A673 (cell line): Measurements from ENCODE around the gene GBE1. TPM values are rescaled to one million over a fixed set of nuclear protein-coding genes. Genes with fewer than 3 reads are reported as not detected.

ENCODE experiments used
- BruUV-seq: library from RNA; stranded (reverse); fragments of 400-500 nt; replicated peaks from 2 replicates; lab custom pipeline; 2021; lab: Mats Ljungman, UMichigan
- CTCF ChIA-PET: fragments of 300-600 bp; sonication (Branson Sonifier 250); formaldehyde crosslinking; loops from one replicate; lab custom pipeline; 2022; ENCODE audit warnings: antibody characterized with exemption; lab: Charles Lee
- POLR2A ChIA-PET: fragments of 300-600 bp; sonication (Branson Sonifier 250); formaldehyde crosslinking; loops from one replicate; lab custom pipeline; 2022; ENCODE audit warnings: antibody characterized with exemption; ENCODE audit not compliant: low non-redundant PET; lab: Charles Lee
- DNase-seq: peaks from one replicate; pipeline ENCODE4 v3.0.0-alpha.2; 2015; ENCODE audit warnings: low spot score
- H3K27ac ChIP-seq: fragments of 200-600 bp; sonication (generic); 2 replicates; pipeline ENCODE4 v1.5.1; 2016; ENCODE audit warnings: mixed run types, low read depth, mild to moderate bottlenecking, mixed read lengths, antibody characterized with exemption, low read length; ENCODE audit not compliant: poor library complexity, severe bottlenecking
- H3K27me3 ChIP-seq: fragments of 200-600 bp; sonication (generic); replicated peaks from 2 replicates; pipeline ENCODE4 v1.6.1; 2017; ENCODE audit warnings: mixed run types, low read depth, mild to moderate bottlenecking, mixed read lengths, antibody characterized with exemption, low read length; ENCODE audit not compliant: insufficient read depth, poor library complexity
- H3K36me3 ChIP-seq: fragments of 200-600 bp; sonication (generic); 2 replicates; pipeline ENCODE4 v1.6.1; 2016; ENCODE audit warnings: mixed run types, mild to moderate bottlenecking, mixed read lengths, antibody characterized with exemption, low read length; ENCODE audit not compliant: insufficient read depth, poor library complexity, severe bottlenecking
- H3K4me1 ChIP-seq: fragments of 200-600 bp; sonication (generic); 2 replicates; pipeline ENCODE4 v1.6.1; 2017; ENCODE audit warnings: mixed run types, mild to moderate bottlenecking, mixed read lengths, antibody characterized with exemption, low read length; ENCODE audit not compliant: insufficient read depth, poor library complexity, severe bottlenecking
- H3K4me3 ChIP-seq: fragments of 200-600 bp; sonication (generic); 2 replicates; pipeline ENCODE4 v1.5.1; 2016; ENCODE audit warnings: low read depth, mixed run types, mild to moderate bottlenecking, mixed read lengths, low read length; ENCODE audit not compliant: poor library complexity, severe bottlenecking
- H3K9me3 ChIP-seq: fragments of 200-600 bp; sonication (generic); 2 replicates; pipeline ENCODE4 v1.6.1; 2016; ENCODE audit warnings: mixed run types, low read depth, mild to moderate bottlenecking, mixed read lengths, antibody characterized with exemption, low read length; ENCODE audit not compliant: poor library complexity, severe bottlenecking
- CTCF ChIP-seq: fragments of 300-800, 200-600 bp; sonication (generic); conservative IDR thresholded peaks from 2 replicates; pipeline ENCODE4 v1.5.1; 2017; ENCODE audit warnings: low read depth, mild to moderate bottlenecking, antibody characterized with exemption, low read length, moderate library complexity, mixed read lengths
- EZH2 ChIP-seq: fragments of 200-600 bp; sonication (generic); IDR thresholded peaks from 2 replicates; pipeline ENCODE4 v1.6.1; 2017; ENCODE audit warnings: borderline replicate concordance, low read depth, mild to moderate bottlenecking, mixed read lengths, antibody characterized with exemption, low read length; ENCODE audit not compliant: poor library complexity, severe bottlenecking
- intact Hi-C: fragments of 100-400 bp; cut with micrococcal nuclease; formaldehyde crosslinking; loops from one replicate; pipeline ENCODE4 v1.10.0; 2022; ENCODE audit not compliant: unreplicated experiment
- total RNA-seq: library from RNA; stranded (reverse); gene quantifications from 2 replicates; pipeline ENCODE4 v1.2.3, GENCODE V29; 2021

Gene GBE1
- total RNA-seq, 1 experiment from 2014 or later: 8.2 TPM

- no peak overlapping the region for H3K27ac ChIP-seq
- CTCF ChIA-PET: no interaction called here
These were observed 139.1 kb downstream of the GBE1 start for GRCh38 chr3:81622395-81622794.

GRCh38 chr3:81621277-81621676, 140.2 kb downstream of the GBE1 start:
- no peaks in the 10 kb centered on the region for H3K4me1 ChIP-seq
- CTCF ChIA-PET: no interaction called here

More at GRCh38 chr3:81622395-81622794, 139.1 kb downstream of the GBE1 start:
- Histone ChIP-seq H3K36me3 (no peaks in the 10 kb centered on the region), H3K9me3 (no peaks in the 10 kb centered on the region), H3K27me3 (no peaks in the 10 kb centered on the region), H3K4me1 (no peaks in the 10 kb centered on the region), H3K4me3 (no peak overlapping the region)
- POLR2A ChIA-PET: no interaction called here
- DNase-seq: no peak
- no TSS peak for BruUV-seq
- TF ChIP-seq CTCF: no peak
- TF ChIP-seq EZH2: no peak
- intact Hi-C loops: no loop called here

GRCh38 chr3:81620849-81621248, 140.6 kb downstream of the GBE1 start:
- TF ChIP-seq EZH2 (no peak), CTCF (no peak)
- no peaks in the 10 kb centered on the region for H3K4me1 ChIP-seq
- H3K27me3 ChIP-seq: no peaks in the 10 kb centered on the region
- BruUV-seq: no TSS peak
- H3K27ac ChIP-seq: no peak overlapping the region
- CTCF ChIA-PET: no interaction called here
- H3K9me3 ChIP-seq: no peaks in the 10 kb centered on the region
- intact Hi-C loops: no loop called here
- no peaks in the 10 kb centered on the region for H3K36me3 ChIP-seq
- H3K4me3 ChIP-seq: no peak overlapping the region
- DNase-seq: no peak
- POLR2A ChIA-PET: no interaction called here

More at GRCh38 chr3:81621277-81621676, 140.2 kb downstream of the GBE1 start:
- H3K4me3 ChIP-seq: no peak overlapping the region
- intact Hi-C loops: no loop called here
- DNase-seq: no peak
- H3K27ac ChIP-seq: no peak overlapping the region
- TF ChIP-seq EZH2 (no peak), CTCF (no peak)
- POLR2A ChIA-PET: no interaction called here
- no peaks in the 10 kb centered on the region for H3K36me3 ChIP-seq
- no TSS peak for BruUV-seq
- no peaks in the 10 kb centered on the region for H3K27me3 ChIP-seq
- H3K9me3 ChIP-seq: no peaks in the 10 kb centered on the region
